H9 (cell line): ENCODE measurements around the gene RAB26. TPM values are rescaled to one million over a fixed set of nuclear protein-coding genes. Genes with fewer than 3 reads are reported as not detected.

ENCODE experiments used
- DNase-seq: peaks from one replicate; pipeline ENCODE4 v3.0.0-alpha.2; 2017
- H2AFZ ChIP-seq: one replicate; pipeline ENCODE4 v1.6.1; 2013; ENCODE audit warnings: mild to moderate bottlenecking, low read length, control low read depth, moderate library complexity
- H2AK5ac ChIP-seq: 2 replicates; pipeline ENCODE4 v1.6.1; 2013; ENCODE audit warnings: low read length, control low read depth, mixed read lengths; ENCODE audit not compliant: insufficient read length
- H2BK120ac ChIP-seq: one replicate; pipeline ENCODE4 v1.6.1; 2013; ENCODE audit warnings: low read depth, mild to moderate bottlenecking, low read length, control low read depth, inconsistent platforms; ENCODE audit not compliant: poor library complexity, severe bottlenecking
- H2BK12ac ChIP-seq: 2 replicates; pipeline ENCODE4 v1.6.1; 2013; ENCODE audit warnings: low read length, control low read depth, mixed read lengths, low read depth; ENCODE audit not compliant: insufficient read length
- H2BK15ac ChIP-seq: 2 replicates; pipeline ENCODE4 v1.6.1; 2013; ENCODE audit warnings: low read depth, low read length, control low read depth
- H2BK20ac ChIP-seq: one replicate; pipeline ENCODE4 v1.6.1; 2013; ENCODE audit warnings: low read depth, mild to moderate bottlenecking, low read length, control low read depth, inconsistent platforms; ENCODE audit not compliant: poor library complexity, severe bottlenecking
- H2BK5ac ChIP-seq: 2 replicates; pipeline ENCODE4 v1.6.1; 2013; ENCODE audit warnings: low read length, control low read depth, mixed read lengths; ENCODE audit not compliant: insufficient read length
- H3K14ac ChIP-seq: 2 replicates; pipeline ENCODE4 v1.6.1; 2013; ENCODE audit warnings: low read length, control low read depth; ENCODE audit not compliant: insufficient read depth
- H3K18ac ChIP-seq: 2 replicates; pipeline ENCODE4 v1.6.1; 2013; ENCODE audit warnings: low read depth, mild to moderate bottlenecking, mixed read lengths, low read length, control low read depth; ENCODE audit not compliant: insufficient read length
- H3K23ac ChIP-seq: 2 replicates; pipeline ENCODE4 v1.6.1; 2013; ENCODE audit warnings: low read length, control low read depth, mixed read lengths, low read depth; ENCODE audit not compliant: insufficient read length
- H3K23me2 ChIP-seq: 2 replicates; pipeline ENCODE4 v1.6.1; 2013; ENCODE audit warnings: low read depth, mild to moderate bottlenecking, mixed read lengths, low read length, control low read depth; ENCODE audit not compliant: insufficient read length, poor library complexity, severe bottlenecking
- H3K27ac ChIP-seq: 2 replicates; pipeline ENCODE4 v1.5.1; 2013; ENCODE audit warnings: low read length, control low read depth, mixed read lengths, low read depth; ENCODE audit not compliant: insufficient read length
- H3K27me3 ChIP-seq: 2 replicates; pipeline ENCODE4 v1.6.1; 2013; ENCODE audit warnings: low read length, control low read depth, inconsistent platforms; ENCODE audit not compliant: insufficient read depth
- H3K4ac ChIP-seq: 2 replicates; pipeline ENCODE4 v1.6.1; 2013; ENCODE audit warnings: low read depth, mild to moderate bottlenecking, control low read depth, inconsistent platforms, low read length, moderate library complexity
- H3K4me1 ChIP-seq: 2 replicates; pipeline ENCODE4 v1.6.1; 2013; ENCODE audit warnings: low read length, control low read depth, inconsistent platforms; ENCODE audit not compliant: insufficient read depth
- H3K4me2 ChIP-seq: 2 replicates; pipeline ENCODE4 v1.6.1; 2013; ENCODE audit warnings: low read length, control low read depth, mixed read lengths; ENCODE audit not compliant: insufficient read length, insufficient read depth
- H3K56ac ChIP-seq: 2 replicates; pipeline ENCODE4 v1.6.1; 2013; ENCODE audit warnings: low read depth, mild to moderate bottlenecking, mixed read lengths, low read length, control low read depth; ENCODE audit not compliant: insufficient read length
- H3K79me1 ChIP-seq: 2 replicates; pipeline ENCODE4 v1.6.1; 2013; ENCODE audit warnings: low read depth, mild to moderate bottlenecking, moderate library complexity, low read length, control low read depth, inconsistent platforms; ENCODE audit not compliant: insufficient read depth, poor library complexity, severe bottlenecking
- H3K79me2 ChIP-seq: 2 replicates; pipeline ENCODE4 v1.6.1; 2013; ENCODE audit warnings: low read length, control low read depth, inconsistent platforms; ENCODE audit not compliant: insufficient read depth
- H3K9ac ChIP-seq: 2 replicates; pipeline ENCODE4 v1.6.1; 2013; ENCODE audit warnings: low read length, control low read depth, mixed read lengths; ENCODE audit not compliant: insufficient read length; ENCODE audit errors: extremely low read depth
- H3K9me3 ChIP-seq: one replicate; pipeline ENCODE4 v1.6.1; 2013; ENCODE audit warnings: low read depth, low read length, inconsistent platforms; ENCODE audit not compliant: control insufficient read depth
- H3T11ph ChIP-seq: one replicate; pipeline ENCODE4 v1.6.1; 2013; ENCODE audit warnings: mild to moderate bottlenecking, low read length, control low read depth, inconsistent platforms
- H4K20me1 ChIP-seq: one replicate; pipeline ENCODE4 v1.6.1; 2013; ENCODE audit not compliant: control insufficient read depth, insufficient read length, insufficient read depth
- H4K5ac ChIP-seq: 2 replicates; pipeline ENCODE4 v1.6.1; 2013; ENCODE audit warnings: low read depth, mild to moderate bottlenecking, mixed read lengths, low read length, control low read depth; ENCODE audit not compliant: insufficient read length
- H4K8ac ChIP-seq: replicated peaks from 2 replicates; pipeline ENCODE4 v1.6.1; 2013; ENCODE audit warnings: low read length, control low read depth, mixed read lengths, low read depth; ENCODE audit not compliant: insufficient read length
- H4K91ac ChIP-seq: 2 replicates; pipeline ENCODE4 v1.6.1; 2013; ENCODE audit warnings: low read depth, mild to moderate bottlenecking, moderate library complexity, mixed read lengths, low read length, control low read depth; ENCODE audit not compliant: insufficient read length
- H3K27ac Mint-ChIP-seq, 3 experiments: 2 replicates in 2 of 3; 3 replicates in 1 of 3; pipeline ENCODE4 v1.8.0; 2020 to 2021; ENCODE audit warnings: mixed read lengths in 3 of 3, mild to moderate bottlenecking in 1 of 3, moderate library complexity in 1 of 3
- H3K27me3 Mint-ChIP-seq: 2 replicates; pipeline ENCODE4 v1.8.0; 2021; ENCODE audit warnings: low read depth, mild to moderate bottlenecking, moderate library complexity, mixed read lengths
- H3K36me3 Mint-ChIP-seq, 3 experiments: 2 replicates in 2 of 3; 3 replicates in 1 of 3; pipeline ENCODE4 v1.8.0; 2020 to 2021; ENCODE audit warnings: low read depth in 3 of 3, mixed read lengths in 3 of 3; ENCODE audit not compliant: insufficient read depth in 1 of 3
- H3K4me1 Mint-ChIP-seq, 2 experiments: 2 replicates each; pipeline ENCODE4 v1.8.0; 2020; ENCODE audit warnings: mixed read lengths in 2 of 2
- H3K4me3 Mint-ChIP-seq, 2 experiments: 2 replicates in 1 of 2; 3 replicates in 1 of 2; pipeline ENCODE4 v1.8.0; 2020 to 2021; ENCODE audit warnings: mild to moderate bottlenecking in 2 of 2, mixed read lengths in 2 of 2, moderate library complexity in 1 of 2
- H3K9me3 Mint-ChIP-seq, 2 experiments: 2 replicates in 1 of 2; 3 replicates in 1 of 2; pipeline ENCODE4 v1.8.0; 2020; ENCODE audit warnings: mild to moderate bottlenecking in 2 of 2, mixed read lengths in 2 of 2, moderate library complexity in 1 of 2
- CTCF ChIP-seq: fragments of 200-600 bp; sonication (generic); conservative IDR thresholded peaks from 3 replicates; pipeline ENCODE4 v1.8.0; 2021; ENCODE audit warnings: antibody characterized with exemption, mild to moderate bottlenecking
- WGBS: extraction: QIAGEN DNeasy Blood & Tissue Kit; methylation state at CpG from one replicate; pipeline ENCODE4 v1.1.7; 2013; ENCODE audit warnings: missing lambda C conversion rate, low lambda C conversion rate, mixed read lengths; ENCODE audit not compliant: insufficient read length; ENCODE audit errors: extremely low coverage; 5-methylcytosine and 5-hydroxymethylcytosine counted together
- total RNA-seq: library from RNA; stranded (reverse); gene quantifications from 2 replicates; pipeline ENCODE4 v1.2.1, GENCODE V29; 2021

RAB26 gene
- total RNA-seq, 1 experiment from 2014 or later = 2.4 TPM

GRCh38 chr16:2147378-2147777 lies 1.0 kb upstream of the RAB26 start:
- Mint-ChIP-seq H3K27ac (no peak overlapping the region), H3K9me3 (no peaks in the 10 kb centered on the region; a peak in 1 of 5 replicates), H3K36me3 (peaks cover 0 to 14% (median 9%) of the 10 kb centered on the region in 3 experiments; a peak in 6 of 7 replicates), H3K4me1 (peaks cover 25 to 31% of the 10 kb centered on the region in 2 experiments), H3K27me3 (peaks cover 32% of the 10 kb centered on the region), H3K4me3 (no peak overlapping the region; a peak in 1 of 5 replicates)
- H3K4me1 ChIP-seq = peaks cover 3% of the 10 kb centered on the region; the same call in 1 of the 2 replicates
- no CpG with 5 or more reads among the region's 6 CpGs for WGBS
- H3K4ac ChIP-seq = no peak overlapping the region
- no peak overlapping the region for H3K56ac ChIP-seq
- no peak overlapping the region for H4K8ac ChIP-seq
- no peak overlapping the region for H3K18ac ChIP-seq
- H3K14ac ChIP-seq = no peak overlapping the region; the same call in 1 of the 2 replicates
- peaks cover 10% of the 10 kb centered on the region for H3K23me2 ChIP-seq
- H4K5ac ChIP-seq = no peak overlapping the region
- no peaks in the 10 kb centered on the region for H3K79me1 ChIP-seq
- no peak overlapping the region for H4K91ac ChIP-seq
- H2AFZ ChIP-seq = no peak overlapping the region
- no peaks in the 10 kb centered on the region for H4K20me1 ChIP-seq
- no peak overlapping the region for H2BK20ac ChIP-seq
- H2BK15ac ChIP-seq = no peak overlapping the region
- no peak overlapping the region for H3K4me2 ChIP-seq
- H3K27me3 ChIP-seq = no peaks in the 10 kb centered on the region
- no peak overlapping the region for H3K23ac ChIP-seq
- H2BK120ac ChIP-seq = no peak overlapping the region
- H3K9me3 ChIP-seq = no peaks in the 10 kb centered on the region
- no peak overlapping the region for H2BK12ac ChIP-seq
- H2AK5ac ChIP-seq = no peak overlapping the region
- no peak overlapping the region for H3T11ph ChIP-seq
- H3K27ac ChIP-seq = no peak overlapping the region
- no peaks in the 10 kb centered on the region for H3K79me2 ChIP-seq
- H3K9ac ChIP-seq = no peak overlapping the region
- DNase-seq = no peak
- no peak overlapping the region for H2BK5ac ChIP-seq
- no peak for TF ChIP-seq CTCF
